MCF 10A (cell line): ENCODE results near the gene XYLT1. TPM values are rescaled to one million over a fixed set of nuclear protein-coding genes. Genes with fewer than 3 reads are reported as not detected.

Experiments used
- BruUV-seq: library from RNA; stranded (reverse); fragments of 400-500 nt; replicated peaks from 2 replicates; lab custom pipeline; 2021; lab: Mats Ljungman, UMichigan
- CTCF ChIA-PET: fragments of 300-600 bp; sonication (Branson Sonifier 250); formaldehyde crosslinking; extraction: SDS; loops from one replicate; lab custom pipeline; 2021; ENCODE audit warnings: antibody characterized with exemption, inconsistent platforms; lab: Yijun Ruan, JAX
- POLR2A ChIA-PET: fragments of 300-600, 350-650 bp; sonication (Branson Sonifier 250); formaldehyde crosslinking; extraction: SDS; loops from one replicate; lab custom pipeline; 2020; ENCODE audit warnings: antibody characterized with exemption, inconsistent platforms; lab: Yijun Ruan, JAX
- DNase-seq: peaks from one replicate; pipeline ENCODE4 v3.0.0-alpha.2; 2018; ENCODE audit not compliant: unreplicated experiment
- H3K27ac Mint-ChIP-seq: one replicate; pipeline ENCODE4 v1.8.0; 2022; ENCODE audit warnings: mild to moderate bottlenecking, low read depth, mixed read lengths; ENCODE audit not compliant: unreplicated experiment
- H3K27me3 Mint-ChIP-seq: one replicate; pipeline ENCODE4 v1.8.0; 2022; ENCODE audit warnings: mixed read lengths; ENCODE audit not compliant: insufficient read depth, unreplicated experiment
- H3K36me3 Mint-ChIP-seq: one replicate; pipeline ENCODE4 v1.8.0; 2022; ENCODE audit warnings: mild to moderate bottlenecking, moderate library complexity, mixed read lengths; ENCODE audit not compliant: insufficient read depth, unreplicated experiment
- H3K4me1 Mint-ChIP-seq: one replicate; pipeline ENCODE4 v1.8.0; 2022; ENCODE audit warnings: mixed read lengths; ENCODE audit not compliant: insufficient read depth, unreplicated experiment
- H3K4me3 Mint-ChIP-seq: one replicate; pipeline ENCODE4 v1.8.0; 2022; ENCODE audit warnings: mild to moderate bottlenecking, moderate library complexity, mixed read lengths; ENCODE audit not compliant: unreplicated experiment
- H3K9me3 Mint-ChIP-seq: one replicate; pipeline ENCODE4 v1.8.0; 2022; ENCODE audit warnings: mixed read lengths; ENCODE audit not compliant: unreplicated experiment
- intact Hi-C: fragments of 100-400 bp; cut with micrococcal nuclease; formaldehyde crosslinking; loops from 2 replicates; pipeline ENCODE4 v1.14.1; 2022
- total RNA-seq: library from RNA; stranded (reverse); gene quantifications from 2 replicates; pipeline ENCODE4 v1.2.3, GENCODE V29; 2022
- TF ChIP-seq, protein P1 (sequence below): fragments of 200-600 bp; IDR thresholded peaks from one replicate; pipeline ENCODE4 v1.8.0; 2022; ENCODE audit warnings: antibody characterized with exemption, mild to moderate bottlenecking; ENCODE audit not compliant: unreplicated experiment

The XYLT1 gene
- total RNA-seq, 1 experiment from 2014 or later = not detected

DNA sequence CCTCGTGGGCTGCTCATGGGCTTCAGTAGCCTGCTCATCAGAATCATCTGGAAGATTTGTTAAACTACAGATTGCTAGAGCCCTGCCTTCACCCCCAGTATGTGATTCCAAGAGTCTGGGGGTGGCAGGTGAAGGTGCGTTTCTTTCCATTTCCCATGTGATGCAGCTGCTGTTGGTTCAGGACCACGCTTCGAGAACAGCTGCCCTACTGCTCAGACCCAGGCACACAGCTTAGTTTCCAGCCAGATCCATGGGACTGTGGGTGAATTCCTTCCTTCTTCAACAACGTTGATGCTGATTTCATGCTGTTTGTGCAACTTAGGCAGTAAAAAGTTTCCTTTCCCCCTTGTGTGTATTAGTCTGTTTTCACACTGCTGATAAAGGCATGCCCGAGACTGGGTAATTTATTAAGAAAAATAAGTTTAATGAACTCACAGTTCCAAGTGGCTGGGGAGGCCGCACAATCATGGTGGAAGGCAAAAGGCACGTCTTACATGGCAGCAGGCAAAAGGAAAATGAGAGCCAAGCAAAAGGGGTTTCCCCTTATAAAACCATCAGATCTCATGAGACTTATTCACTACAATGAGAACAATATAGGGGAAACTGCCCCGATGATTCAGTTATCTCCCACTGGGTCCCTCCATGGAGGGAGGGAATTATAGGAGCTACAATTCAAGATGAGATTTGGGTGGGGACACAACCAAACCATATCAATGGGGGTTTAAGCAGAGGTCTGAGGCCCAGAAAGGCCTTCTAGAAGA lies 159.2 kb downstream of the XYLT1 start:
- Mint-ChIP-seq H3K4me1 (no peaks in the 10 kb centered on the region), H3K9me3 (peaks cover 30% of the 10 kb centered on the region), H3K27ac (no peak overlapping the region), H3K36me3 (no peaks in the 10 kb centered on the region), H3K4me3 (no peak overlapping the region), H3K27me3 (no peaks in the 10 kb centered on the region)
- no TSS peak for BruUV-seq
- TF ChIP-seq, protein P1, sequence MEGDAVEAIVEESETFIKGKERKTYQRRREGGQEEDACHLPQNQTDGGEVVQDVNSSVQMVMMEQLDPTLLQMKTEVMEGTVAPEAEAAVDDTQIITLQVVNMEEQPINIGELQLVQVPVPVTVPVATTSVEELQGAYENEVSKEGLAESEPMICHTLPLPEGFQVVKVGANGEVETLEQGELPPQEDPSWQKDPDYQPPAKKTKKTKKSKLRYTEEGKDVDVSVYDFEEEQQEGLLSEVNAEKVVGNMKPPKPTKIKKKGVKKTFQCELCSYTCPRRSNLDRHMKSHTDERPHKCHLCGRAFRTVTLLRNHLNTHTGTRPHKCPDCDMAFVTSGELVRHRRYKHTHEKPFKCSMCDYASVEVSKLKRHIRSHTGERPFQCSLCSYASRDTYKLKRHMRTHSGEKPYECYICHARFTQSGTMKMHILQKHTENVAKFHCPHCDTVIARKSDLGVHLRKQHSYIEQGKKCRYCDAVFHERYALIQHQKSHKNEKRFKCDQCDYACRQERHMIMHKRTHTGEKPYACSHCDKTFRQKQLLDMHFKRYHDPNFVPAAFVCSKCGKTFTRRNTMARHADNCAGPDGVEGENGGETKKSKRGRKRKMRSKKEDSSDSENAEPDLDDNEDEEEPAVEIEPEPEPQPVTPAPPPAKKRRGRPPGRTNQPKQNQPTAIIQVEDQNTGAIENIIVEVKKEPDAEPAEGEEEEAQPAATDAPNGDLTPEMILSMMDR = no peak
- ChIA-PET POLR2A (no interaction called here), CTCF (no interaction called here)
- intact Hi-C loops = no loop called here
- DNase-seq = no peak

GRCh38 chr16:17309510-17309909 lies 161.2 kb downstream of the XYLT1 start:
- ChIA-PET CTCF (no interaction called here), POLR2A (no interaction called here)
- BruUV-seq = no TSS peak
- Mint-ChIP-seq H3K27ac (no peak overlapping the region), H3K4me1 (no peaks in the 10 kb centered on the region), H3K4me3 (no peak overlapping the region), H3K27me3 (no peaks in the 10 kb centered on the region), H3K36me3 (no peaks in the 10 kb centered on the region), H3K9me3 (peaks cover 27% of the 10 kb centered on the region)
- DNase-seq = no peak
- intact Hi-C loops = no loop called here
- TF ChIP-seq, protein P1 = no peak

- ChIA-PET POLR2A (no interaction called here), CTCF (no interaction called here)
- intact Hi-C loops = no loop called here
Observed at GRCh38 chr16:17308186-17308585, 162.6 kb downstream of the XYLT1 start.

DNA sequence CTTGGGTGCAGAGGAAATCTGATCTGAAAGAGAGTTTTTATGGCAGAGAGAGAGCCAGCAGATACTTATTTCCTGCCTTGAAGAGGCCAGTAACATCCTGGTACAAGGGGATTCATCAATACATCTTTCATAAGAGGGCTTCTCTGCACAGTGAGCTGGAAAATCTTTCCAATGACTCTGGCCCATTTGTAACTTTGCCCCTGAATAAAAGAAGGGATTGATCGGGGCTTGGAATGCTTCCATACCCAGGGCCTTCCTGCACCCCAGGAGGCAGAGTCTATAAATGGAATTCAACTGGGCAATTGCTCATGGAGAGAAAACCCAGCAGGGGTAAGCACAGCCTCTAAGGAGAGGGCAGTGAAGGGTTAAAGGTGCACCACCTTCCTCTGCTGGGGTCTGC lies 163.3 kb downstream of the XYLT1 start:
- Mint-ChIP-seq H3K4me1 (no peaks in the 10 kb centered on the region), H3K9me3 (peaks cover 34% of the 10 kb centered on the region), H3K36me3 (no peaks in the 10 kb centered on the region), H3K4me3 (no peak overlapping the region), H3K27me3 (no peaks in the 10 kb centered on the region), H3K27ac (no peak overlapping the region)
- ChIA-PET CTCF (no interaction called here), POLR2A (no interaction called here)
- no TSS peak for BruUV-seq
- intact Hi-C loops = no loop called here
- DNase-seq = no peak
- TF ChIP-seq, protein P1 = no peak

More at GRCh38 chr16:17308186-17308585, 162.6 kb downstream of the XYLT1 start:
- H3K9me3 Mint-ChIP-seq = peaks cover 27% of the 10 kb centered on the region
- no peak overlapping the region for H3K4me3 Mint-ChIP-seq
- BruUV-seq = no TSS peak
- no peak for DNase-seq
- H3K4me1 Mint-ChIP-seq = no peaks in the 10 kb centered on the region
- TF ChIP-seq, protein P1 = no peak
- H3K27ac Mint-ChIP-seq = no peak overlapping the region
- no peaks in the 10 kb centered on the region for H3K27me3 Mint-ChIP-seq
- H3K36me3 Mint-ChIP-seq = no peaks in the 10 kb centered on the region
